OCI-LY7 (cell line): ENCODE results near the gene COL4A1.

Source experiments
- CTCF ChIP-seq: fragments of 200-600 bp; sonication (generic); conservative IDR thresholded peaks from 2 replicates; pipeline ENCODE4 v1.5.1; 2014; ENCODE audit warnings: mild to moderate bottlenecking, antibody characterized with exemption, low read length, moderate library complexity, mixed read lengths
- EZH2phosphoT487 ChIP-seq: fragments of 200-600 bp; sonication (generic); IDR thresholded peaks from 2 replicates; pipeline ENCODE4 v1.6.1; 2018; ENCODE audit warnings: low read depth, borderline replicate concordance, mild to moderate bottlenecking, mixed run types, antibody characterized with exemption, low read length, moderate library complexity, mixed read lengths

- TF ChIP-seq CTCF (no peak), EZH2phosphoT487 (no peak)
Observed at GRCh38 chr13:110239280-110240125, 67.5 kb downstream of the COL4A1 start.
